GM18951 (cell line): ENCODE data around the gene SLC15A2.
"Not testable (repeated sequence)": the region's sequence is repeated elsewhere in the genome, so short reads cannot be mapped to it uniquely, and the experiment has no call there.

Experiments
- POLR2A ChIP-seq: IDR thresholded peaks from 4 replicates; pipeline ENCODE4 v1.6.1; 2011; ENCODE audit warnings: mild to moderate bottlenecking; ENCODE audit not compliant: insufficient read length, insufficient read depth; ENCODE audit errors: extremely low read depth
- in situ Hi-C: fragments of 300-500 bp; cut with MboI; formaldehyde crosslinking; loops from one replicate; pipeline ENCODE4 v1.12.0; 2022; ENCODE audit warnings: low sequenced_read_pairs, mixed read lengths, inconsistent platforms; ENCODE audit not compliant: unreplicated experiment

The SLC15A2 gene

GRCh38 chr3:121895736-121896135, 1.5 kb downstream of the SLC15A2 start:
- in situ Hi-C loops = no loop called here
- TF ChIP-seq POLR2A = no peak

GRCh38 chr3:121896823-121897222, 2.6 kb downstream of the SLC15A2 start:
- TF ChIP-seq POLR2A = no peak
- in situ Hi-C loops = no loop called here

GRCh38 chr3:121897296-121897695, 3.1 kb downstream of the SLC15A2 start:
- in situ Hi-C loops = no loop called here
- no peak for TF ChIP-seq POLR2A

GRCh38 chr3:121913305-121913990, 19.2 kb downstream of the SLC15A2 start:
- in situ Hi-C loops = no loop called here
- TF ChIP-seq POLR2A = no peak

- no peak for TF ChIP-seq POLR2A
- in situ Hi-C loops = no loop called here
Observed at GRCh38 chr3:121914081-121914998, 20.1 kb downstream of the SLC15A2 start.

- TF ChIP-seq POLR2A = no peak
- in situ Hi-C loops = no loop called here
Observed at GRCh38 chr3:121916189-121916588, 22.0 kb downstream of the SLC15A2 start.

- in situ Hi-C loops = no loop called here
- TF ChIP-seq POLR2A = no peak
Observed at GRCh38 chr3:121918779-121919483, 24.7 kb downstream of the SLC15A2 start.

- in situ Hi-C loops = no loop called here
- no peak for TF ChIP-seq POLR2A
Observed at GRCh38 chr3:121924734-121925133, 30.5 kb downstream of the SLC15A2 start.

- in situ Hi-C loops = no loop called here
- no peak for TF ChIP-seq POLR2A
Observed at GRCh38 chr3:121926380-121926779, 32.2 kb downstream of the SLC15A2 start.

GRCh38 chr3:121938141-121938855, 44.1 kb downstream of the SLC15A2 start:
- in situ Hi-C loops = not testable (repeated sequence)

- TF ChIP-seq POLR2A = no peak
- in situ Hi-C loops = no loop called here
Observed at GRCh38 chr3:121941592-121941991, 47.4 kb downstream of the SLC15A2 start.

- TF ChIP-seq POLR2A = no peak
- in situ Hi-C loops = no loop called here
Observed at GRCh38 chr3:121942116-121942786, 48.0 kb downstream of the SLC15A2 start.
